ENCODE results near the gene ZNF587B. TPM values are rescaled to one million over a fixed set of nuclear protein-coding genes. Genes with fewer than 3 reads are reported as not detected.
"Not testable (repeated sequence)": the region's sequence is repeated elsewhere in the genome, so short reads cannot be mapped to it uniquely, and the experiment has no call there.

The ZNF587B gene
- total RNA-seq, 1 experiment from 2014 or later: 20.0 TPM

- H3K27ac ChIP-seq (ENCODE audit: low read depth, low read length, poor library complexity, severe bottlenecking); H3K4me3 ChIP-seq (ENCODE audit: low read depth, low read length, poor library complexity, severe bottlenecking); H3K27me3 ChIP-seq (replicated peaks; ENCODE audit: insufficient read depth, low read depth, low read length, poor library complexity); CTCF ChIA-PET; BruUV-seq (replicated peaks); H3K9me3 ChIP-seq (ENCODE audit: low read depth, low read length, poor library complexity, severe bottlenecking); H3K4me1 ChIP-seq (ENCODE audit: insufficient read depth, low read length, poor library complexity, severe bottlenecking); H3K36me3 ChIP-seq (ENCODE audit: insufficient read depth, low read length, poor library complexity, severe bottlenecking); POLR2A ChIA-PET (ENCODE audit: low non-redundant PET); DNase-seq (ENCODE audit: low spot score): not testable (repeated sequence)
- intact Hi-C loops (cut with micrococcal nuclease; ENCODE audit: unreplicated experiment): loop anchor here (5.0 kb wide), 1 partner anchor 194 kb away; no protein-coding TSS in a partner anchor
These were observed 6.9 kb upstream of the ZNF587B start for GRCh38 chr19:57823155-57823554.

GRCh38 chr19:57823608-57824007 lies 6.5 kb upstream of the ZNF587B start:
- H3K27ac ChIP-seq (ENCODE audit: low read depth, low read length, poor library complexity, severe bottlenecking); POLR2A ChIA-PET (ENCODE audit: low non-redundant PET); BruUV-seq (replicated peaks); CTCF ChIA-PET; H3K4me3 ChIP-seq (ENCODE audit: low read depth, low read length, poor library complexity, severe bottlenecking); H3K4me1 ChIP-seq (ENCODE audit: insufficient read depth, low read length, poor library complexity, severe bottlenecking); DNase-seq (ENCODE audit: low spot score); H3K9me3 ChIP-seq (ENCODE audit: low read depth, low read length, poor library complexity, severe bottlenecking); H3K36me3 ChIP-seq (ENCODE audit: insufficient read depth, low read length, poor library complexity, severe bottlenecking); H3K27me3 ChIP-seq (replicated peaks; ENCODE audit: insufficient read depth, low read depth, low read length, poor library complexity): not testable (repeated sequence)
- intact Hi-C loops (cut with micrococcal nuclease; ENCODE audit: unreplicated experiment): loop anchor here (5.0 kb wide), 1 partner anchor 194 kb away; no protein-coding TSS in a partner anchor

GRCh38 chr19:57825511-57825910 lies 4.6 kb upstream of the ZNF587B start:
- no peaks in the 10 kb centered on the region for H3K9me3 ChIP-seq (ENCODE audit: low read depth, low read length, poor library complexity, severe bottlenecking)
- TF ChIP-seq EZH2 (IDR thresholded peaks at IDR 0.05; ENCODE audit: borderline replicate concordance, low read depth, low read length, poor library complexity, severe bottlenecking) (no peak), CTCF (conservative IDR thresholded peaks at IDR 0.05; ENCODE audit: low read depth, low read length) (no peak)
- H3K27me3 ChIP-seq (replicated peaks; ENCODE audit: insufficient read depth, low read depth, low read length, poor library complexity): no peaks in the 10 kb centered on the region
- ChIA-PET CTCF (no interaction called here), POLR2A (ENCODE audit: low non-redundant PET) (no interaction called here)
- no peaks in the 10 kb centered on the region for H3K4me1 ChIP-seq (ENCODE audit: insufficient read depth, low read length, poor library complexity, severe bottlenecking)
- intact Hi-C loops (cut with micrococcal nuclease; ENCODE audit: unreplicated experiment): no loop called here
- BruUV-seq (replicated peaks): no TSS peak
- DNase-seq (ENCODE audit: low spot score): no peak
- no peak overlapping the region for H3K4me3 ChIP-seq (ENCODE audit: low read depth, low read length, poor library complexity, severe bottlenecking)
- no peak overlapping the region for H3K27ac ChIP-seq (ENCODE audit: low read depth, low read length, poor library complexity, severe bottlenecking)
- peaks cover 2% of the 10 kb centered on the region for H3K36me3 ChIP-seq (ENCODE audit: insufficient read depth, low read length, poor library complexity, severe bottlenecking)

GRCh38 chr19:57829316-57829715 lies 783 bp upstream of the ZNF587B start:
- H3K27ac ChIP-seq (ENCODE audit: low read depth, low read length, poor library complexity, severe bottlenecking): no peak overlapping the region
- no peaks in the 10 kb centered on the region for H3K36me3 ChIP-seq (ENCODE audit: insufficient read depth, low read length, poor library complexity, severe bottlenecking)
- BruUV-seq (replicated peaks): no TSS peak
- DNase-seq (ENCODE audit: low spot score): no peak
- ChIA-PET CTCF (interaction anchor here (0.6 kb wide), 1 partner anchor 23 kb away, joined by 8 read pairs; no protein-coding TSS in a partner anchor), POLR2A (ENCODE audit: low non-redundant PET) (no interaction called here)
- H3K4me1 ChIP-seq (ENCODE audit: insufficient read depth, low read length, poor library complexity, severe bottlenecking): no peaks in the 10 kb centered on the region
- no peak overlapping the region for H3K4me3 ChIP-seq (ENCODE audit: low read depth, low read length, poor library complexity, severe bottlenecking)
- intact Hi-C loops (cut with micrococcal nuclease; ENCODE audit: unreplicated experiment): no loop called here
- TF ChIP-seq EZH2 (IDR thresholded peaks at IDR 0.05; ENCODE audit: borderline replicate concordance, low read depth, low read length, poor library complexity, severe bottlenecking) (no peak), CTCF (conservative IDR thresholded peaks at IDR 0.05; ENCODE audit: low read depth, low read length) (no peak)
- no peaks in the 10 kb centered on the region for H3K27me3 ChIP-seq (replicated peaks; ENCODE audit: insufficient read depth, low read depth, low read length, poor library complexity)
- H3K9me3 ChIP-seq (ENCODE audit: low read depth, low read length, poor library complexity, severe bottlenecking): no peaks in the 10 kb centered on the region

GRCh38 chr19:57836991-57837390 lies 6.9 kb downstream of the ZNF587B start:
- H3K4me1 ChIP-seq (ENCODE audit: insufficient read depth, low read length, poor library complexity, severe bottlenecking); CTCF ChIA-PET; POLR2A ChIA-PET (ENCODE audit: low non-redundant PET): not testable (repeated sequence)

GRCh38 chr19:57838622-57839191 lies 8.6 kb downstream of the ZNF587B start:
- BruUV-seq (replicated peaks); H3K36me3 ChIP-seq (ENCODE audit: insufficient read depth, low read length, poor library complexity, severe bottlenecking); DNase-seq (ENCODE audit: low spot score); H3K27ac ChIP-seq (ENCODE audit: low read depth, low read length, poor library complexity, severe bottlenecking); H3K4me1 ChIP-seq (ENCODE audit: insufficient read depth, low read length, poor library complexity, severe bottlenecking); H3K27me3 ChIP-seq (replicated peaks; ENCODE audit: insufficient read depth, low read depth, low read length, poor library complexity); CTCF ChIA-PET; POLR2A ChIA-PET (ENCODE audit: low non-redundant PET); intact Hi-C loops (cut with micrococcal nuclease; ENCODE audit: unreplicated experiment); H3K4me3 ChIP-seq (ENCODE audit: low read depth, low read length, poor library complexity, severe bottlenecking); H3K9me3 ChIP-seq (ENCODE audit: low read depth, low read length, poor library complexity, severe bottlenecking): not testable (repeated sequence)

More at GRCh38 chr19:57836991-57837390, 6.9 kb downstream of the ZNF587B start:
- BruUV-seq (replicated peaks); H3K4me3 ChIP-seq (ENCODE audit: low read depth, low read length, poor library complexity, severe bottlenecking); H3K27me3 ChIP-seq (replicated peaks; ENCODE audit: insufficient read depth, low read depth, low read length, poor library complexity); H3K9me3 ChIP-seq (ENCODE audit: low read depth, low read length, poor library complexity, severe bottlenecking); intact Hi-C loops (cut with micrococcal nuclease; ENCODE audit: unreplicated experiment); H3K27ac ChIP-seq (ENCODE audit: low read depth, low read length, poor library complexity, severe bottlenecking); DNase-seq (ENCODE audit: low spot score); H3K36me3 ChIP-seq (ENCODE audit: insufficient read depth, low read length, poor library complexity, severe bottlenecking): not testable (repeated sequence)

Data from A673 (cell line).